ENCODE results near the gene KCNB1. TPM values are rescaled to one million over a fixed set of nuclear protein-coding genes. Genes with fewer than 3 reads are reported as not detected.

Gene KCNB1
- polyA plus RNA-seq, 1 experiment, result 0.06 TPM

DNA sequence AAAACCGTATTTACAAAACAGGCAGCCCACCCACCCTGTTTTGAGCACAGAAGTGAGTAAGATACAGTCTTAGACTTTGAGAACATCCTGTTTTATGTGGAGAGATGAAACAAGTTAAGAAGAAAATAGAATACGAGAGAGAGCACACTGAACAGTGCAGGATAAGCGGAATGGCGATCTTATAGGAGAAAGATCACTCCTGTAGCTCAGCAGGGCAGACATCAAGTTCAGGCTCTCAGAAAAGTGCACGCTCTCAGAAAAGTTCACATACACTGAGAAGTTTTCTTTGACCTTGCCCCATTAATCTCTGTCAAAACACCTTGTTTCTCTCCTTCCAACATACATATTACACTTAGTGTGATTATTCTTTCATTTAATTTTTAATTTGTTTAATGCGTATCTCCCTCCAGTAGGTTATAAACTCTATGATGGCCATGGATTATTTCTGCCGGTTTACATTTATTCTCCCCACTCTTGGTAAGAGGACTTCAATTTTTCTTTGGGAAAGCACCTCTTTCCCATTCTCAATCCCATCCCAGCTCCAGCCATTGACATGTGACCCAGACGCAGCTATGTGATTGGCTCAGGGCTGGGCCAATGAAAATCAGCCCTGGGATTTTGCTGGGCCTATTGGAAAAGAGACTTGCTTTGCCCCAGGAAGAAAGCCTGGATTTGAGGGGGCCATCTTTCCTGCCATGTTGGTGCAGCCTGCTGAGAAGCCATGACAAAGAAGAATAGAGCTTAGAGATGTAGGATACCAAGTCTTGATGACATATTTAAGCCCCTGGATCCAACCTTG lies 16.2 kb downstream of the KCNB1 start:
- H3K27me3 ChIP-seq (ENCODE audit: control insufficient read depth, insufficient read depth, low read length), result peaks cover 20% of the 10 kb centered on the region
- POLR2A ChIA-PET, result no interaction called here
- no peaks in the 10 kb centered on the region for H3K9me3 ChIP-seq (ENCODE audit: control insufficient read depth, insufficient read depth, low read length)
- TF ChIP-seq, protein P1, sequence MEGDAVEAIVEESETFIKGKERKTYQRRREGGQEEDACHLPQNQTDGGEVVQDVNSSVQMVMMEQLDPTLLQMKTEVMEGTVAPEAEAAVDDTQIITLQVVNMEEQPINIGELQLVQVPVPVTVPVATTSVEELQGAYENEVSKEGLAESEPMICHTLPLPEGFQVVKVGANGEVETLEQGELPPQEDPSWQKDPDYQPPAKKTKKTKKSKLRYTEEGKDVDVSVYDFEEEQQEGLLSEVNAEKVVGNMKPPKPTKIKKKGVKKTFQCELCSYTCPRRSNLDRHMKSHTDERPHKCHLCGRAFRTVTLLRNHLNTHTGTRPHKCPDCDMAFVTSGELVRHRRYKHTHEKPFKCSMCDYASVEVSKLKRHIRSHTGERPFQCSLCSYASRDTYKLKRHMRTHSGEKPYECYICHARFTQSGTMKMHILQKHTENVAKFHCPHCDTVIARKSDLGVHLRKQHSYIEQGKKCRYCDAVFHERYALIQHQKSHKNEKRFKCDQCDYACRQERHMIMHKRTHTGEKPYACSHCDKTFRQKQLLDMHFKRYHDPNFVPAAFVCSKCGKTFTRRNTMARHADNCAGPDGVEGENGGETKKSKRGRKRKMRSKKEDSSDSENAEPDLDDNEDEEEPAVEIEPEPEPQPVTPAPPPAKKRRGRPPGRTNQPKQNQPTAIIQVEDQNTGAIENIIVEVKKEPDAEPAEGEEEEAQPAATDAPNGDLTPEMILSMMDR (IDR thresholded peaks at IDR 0.05; ENCODE audit: low read depth, low read length), result no peak
- no peak overlapping the region for H3K27ac ChIP-seq (ENCODE audit: low read depth, low read length)
- no peak overlapping the region for H3K4me3 ChIP-seq (ENCODE audit: low read depth, low read length)
- no peak for DNase-seq (ENCODE audit: low read depth, low spot score)
- CTCF ChIA-PET, result interaction anchor here (0.6 kb wide), 1 partner anchor 139 kb away, joined by 5 read pairs; no protein-coding TSS in a partner anchor

DNA sequence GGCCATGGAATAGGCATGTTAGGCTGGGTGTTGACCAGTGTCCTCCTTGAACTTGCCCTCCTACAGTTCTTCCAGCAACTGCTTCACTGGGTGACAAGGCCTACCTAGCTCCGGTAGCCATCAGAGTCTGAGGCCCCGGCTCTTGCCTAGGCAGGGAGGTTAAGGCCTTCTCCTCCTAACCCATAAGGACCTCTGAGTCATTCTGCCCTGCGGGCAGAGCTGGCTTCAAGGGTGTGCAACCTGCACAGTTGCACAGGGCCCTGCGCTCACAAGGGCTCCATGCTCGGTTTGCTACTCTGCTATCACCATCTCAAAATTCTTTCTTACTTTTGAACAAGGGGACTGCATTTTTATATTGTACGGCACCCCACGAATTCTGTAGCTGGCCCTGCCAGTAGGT lies 17.9 kb downstream of the KCNB1 start:
- ChIA-PET POLR2A (no interaction called here), CTCF (no interaction called here)
- DNase-seq (ENCODE audit: low read depth, low spot score), result no peak
- Histone ChIP-seq H3K9me3 (ENCODE audit: control insufficient read depth, insufficient read depth, low read length) (no peaks in the 10 kb centered on the region), H3K4me3 (ENCODE audit: low read depth, low read length) (no peak overlapping the region), H3K27ac (ENCODE audit: low read depth, low read length) (no peak overlapping the region), H3K27me3 (ENCODE audit: control insufficient read depth, insufficient read depth, low read length) (peaks cover 20% of the 10 kb centered on the region)
- TF ChIP-seq, protein P1 (IDR thresholded peaks at IDR 0.05; ENCODE audit: low read depth, low read length), result no peak

DNA sequence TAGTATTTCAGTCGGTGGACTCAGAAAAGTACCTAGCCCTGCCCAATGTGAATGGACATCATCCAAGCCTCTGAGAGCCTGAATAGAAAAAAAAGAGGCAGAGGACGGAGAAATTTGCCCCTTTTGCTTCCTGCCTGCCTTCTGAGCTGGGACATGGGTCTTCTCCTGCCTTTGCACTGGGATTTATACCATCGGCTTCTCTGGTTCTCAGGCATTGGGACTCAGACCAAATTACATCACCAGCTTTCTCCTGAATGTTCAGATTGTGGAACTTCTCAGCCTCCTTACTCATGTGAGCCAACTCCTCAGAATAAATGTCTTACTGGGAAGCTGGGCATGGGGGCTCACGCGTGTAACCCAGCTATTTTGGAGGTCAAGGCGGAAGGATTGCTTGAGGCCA lies 19.8 kb downstream of the KCNB1 start:
- Histone ChIP-seq H3K9me3 (ENCODE audit: control insufficient read depth, insufficient read depth, low read length) (no peaks in the 10 kb centered on the region), H3K27me3 (ENCODE audit: control insufficient read depth, insufficient read depth, low read length) (peaks cover 32% of the 10 kb centered on the region), H3K27ac (ENCODE audit: low read depth, low read length) (no peak overlapping the region), H3K4me3 (ENCODE audit: low read depth, low read length) (no peak overlapping the region)
- TF ChIP-seq, protein P1 (IDR thresholded peaks at IDR 0.05; ENCODE audit: low read depth, low read length), result no peak
- ChIA-PET POLR2A (no interaction called here), CTCF (interaction anchor here (1.7 kb wide), 1 partner anchor 21 kb away, joined by 6 read pairs; no protein-coding TSS in a partner anchor)
- DNase-seq (ENCODE audit: low read depth, low spot score), result no peak

DNA sequence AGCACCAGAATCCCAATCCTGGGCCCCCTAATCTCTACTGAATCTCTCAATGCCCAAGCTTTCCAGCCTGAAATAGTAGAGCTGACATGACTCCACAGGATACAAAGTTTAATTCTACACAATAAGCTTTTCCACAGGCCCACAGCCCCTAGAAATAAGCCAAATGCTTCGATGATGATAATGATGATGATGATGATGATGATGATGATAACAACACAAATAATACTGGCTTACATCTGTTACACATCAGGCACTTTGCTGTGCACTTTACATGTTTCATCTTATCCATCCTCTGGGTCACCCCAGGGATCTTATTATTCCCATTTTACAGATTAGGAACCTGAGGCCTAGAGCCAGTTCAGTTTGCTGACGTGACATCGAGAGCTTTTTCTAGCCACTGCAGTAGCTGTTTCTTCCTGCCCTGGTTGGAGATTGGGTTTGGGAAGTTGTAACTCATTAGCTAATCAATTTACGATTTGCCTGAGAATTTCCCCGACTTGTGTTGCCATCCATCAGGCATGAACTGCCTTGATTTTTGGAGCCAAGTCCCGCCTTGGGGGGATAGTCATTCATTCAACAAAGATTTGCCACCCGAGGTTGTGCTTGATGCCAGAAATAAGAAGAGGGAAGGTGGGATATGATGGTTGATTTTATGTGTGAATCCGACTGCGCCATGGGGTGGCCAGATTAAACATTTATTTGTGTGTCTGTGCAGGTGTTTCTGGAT lies 20.4 kb downstream of the KCNB1 start:
- Histone ChIP-seq H3K4me3 (ENCODE audit: low read depth, low read length) (no peak overlapping the region), H3K27me3 (ENCODE audit: control insufficient read depth, insufficient read depth, low read length) (peaks cover 35% of the 10 kb centered on the region), H3K9me3 (ENCODE audit: control insufficient read depth, insufficient read depth, low read length) (no peaks in the 10 kb centered on the region), H3K27ac (ENCODE audit: low read depth, low read length) (no peak overlapping the region)
- ChIA-PET POLR2A (no interaction called here), CTCF (interaction anchor here (1.7 kb wide), 1 partner anchor 22 kb away, joined by 6 read pairs; no protein-coding TSS in a partner anchor)
- TF ChIP-seq, protein P1 (IDR thresholded peaks at IDR 0.05; ENCODE audit: low read depth, low read length), result no peak
- DNase-seq (ENCODE audit: low read depth, low spot score), result no peak

DNA sequence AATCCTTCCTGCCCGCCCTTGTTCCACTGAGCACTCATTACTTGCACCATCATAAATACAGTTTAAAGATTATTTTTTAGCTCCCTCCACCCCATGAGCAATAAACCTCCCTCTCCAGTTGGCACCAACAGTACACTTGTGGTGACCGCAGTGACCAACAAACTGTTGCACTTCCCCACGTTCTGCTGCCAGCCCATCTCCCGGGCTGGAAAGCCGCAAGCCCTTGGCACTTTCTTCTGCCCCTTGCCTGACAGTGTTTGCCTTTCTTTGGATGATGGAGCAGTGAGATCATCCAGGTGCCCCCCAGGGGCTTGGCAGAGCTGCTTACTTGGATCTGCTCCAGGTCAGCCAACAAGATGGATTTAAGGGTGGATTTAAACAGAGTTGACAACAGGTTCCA lies 21.6 kb downstream of the KCNB1 start:
- POLR2A ChIA-PET, result no interaction called here
- TF ChIP-seq, protein P1 (IDR thresholded peaks at IDR 0.05; ENCODE audit: low read depth, low read length), result no peak
- Histone ChIP-seq H3K4me3 (ENCODE audit: low read depth, low read length) (no peak overlapping the region), H3K9me3 (ENCODE audit: control insufficient read depth, insufficient read depth, low read length) (no peaks in the 10 kb centered on the region), H3K27me3 (ENCODE audit: control insufficient read depth, insufficient read depth, low read length) (peaks cover 34% of the 10 kb centered on the region), H3K27ac (ENCODE audit: low read depth, low read length) (no peak overlapping the region)
- CTCF ChIA-PET, result interaction anchor here (0.6 kb wide), 1 partner anchor 80 kb away, joined by 3 read pairs; no protein-coding TSS in a partner anchor
- DNase-seq (ENCODE audit: low read depth, low spot score), result no peak
